Activated CD8-positive, alpha-beta memory T cell treated with anti-CD3 and anti-CD28 coated beads, Interleukin-2, amount 10 ng/mL, durations not matched to agents 7 days and 5 days (primary cell): ENCODE data around the gene CDK11A. TPM values are rescaled to one million over a fixed set of nuclear protein-coding genes. Genes with fewer than 3 reads are reported as not detected.
"Not testable (repeated sequence)": the region's sequence is repeated elsewhere in the genome, so short reads cannot be mapped to it uniquely, and the experiment has no call there.

Experiments
- ATAC-seq: fragments of 150-1000 bp; cut with Tn5 transposase; one replicate; pipeline ENCODE4 v1.10.0; 2021; ENCODE audit warnings: moderate library complexity
- CTCF ChIA-PET: fragments of 350-600 bp; sonication (Branson Sonifier 250); formaldehyde crosslinking; loops from one replicate; lab custom pipeline; 2021; ENCODE audit warnings: antibody characterized with exemption; lab: Charles Lee
- DNase-seq: peaks from one replicate; pipeline ENCODE4 v3.0.0-alpha.2; 2020
- H3K27ac Mint-ChIP-seq: one replicate; pipeline ENCODE4 v1.8.0; 2021; ENCODE audit warnings: mild to moderate bottlenecking, mixed read lengths
- H3K27me3 Mint-ChIP-seq: one replicate; pipeline ENCODE4 v1.8.0; 2021; ENCODE audit warnings: mixed read lengths
- H3K36me3 Mint-ChIP-seq: one replicate; pipeline ENCODE4 v1.8.0; 2021; ENCODE audit warnings: mild to moderate bottlenecking, mixed read lengths
- H3K4me1 Mint-ChIP-seq: one replicate; pipeline ENCODE4 v1.8.0; 2021; ENCODE audit warnings: mixed read lengths
- H3K4me3 Mint-ChIP-seq: one replicate; pipeline ENCODE4 v1.8.0; 2021; ENCODE audit warnings: mild to moderate bottlenecking, moderate library complexity, mixed read lengths
- H3K9me3 Mint-ChIP-seq: one replicate; pipeline ENCODE4 v1.8.0; 2022; ENCODE audit warnings: low read depth, mixed read lengths
- total RNA-seq, 2 experiments: library from RNA; stranded (reverse); gene quantifications; one replicate each; pipeline ENCODE4 v1.2.3, GENCODE V29; 2021

Gene CDK11A
- total RNA-seq, 2 experiments from 2014 or later, result 80.5 to 100 TPM

- no peak for DNase-seq
- H3K36me3 Mint-ChIP-seq, result no peaks in the 10 kb centered on the region
- no peak overlapping the region for H3K27ac Mint-ChIP-seq
- peaks cover 4% of the 10 kb centered on the region for H3K4me1 Mint-ChIP-seq
- ATAC-seq, result no peak
- no peaks in the 10 kb centered on the region for H3K27me3 Mint-ChIP-seq
- H3K4me3 Mint-ChIP-seq, result no peak overlapping the region
- H3K9me3 Mint-ChIP-seq, result no peaks in the 10 kb centered on the region
- CTCF ChIA-PET, result no interaction called here
These were observed 24.6 kb upstream of the CDK11A start for GRCh38 chr1:1748686-1749321.

GRCh38 chr1:1746566-1746909, 22.4 kb upstream of the CDK11A start:
- CTCF ChIA-PET, result interaction anchor here (0.9 kb wide), 1 partner anchor 22 kb away, joined by 3 read pairs; no protein-coding TSS in a partner anchor
- H3K9me3 Mint-ChIP-seq, DNase-seq, H3K27me3 Mint-ChIP-seq, H3K36me3 Mint-ChIP-seq, H3K4me1 Mint-ChIP-seq, H3K27ac Mint-ChIP-seq, H3K4me3 Mint-ChIP-seq: not testable (repeated sequence)
- peak; percentile 88 for ATAC-seq

GRCh38 chr1:1745651-1746565, 21.8 kb upstream of the CDK11A start:
- not testable (repeated sequence) for H3K36me3 Mint-ChIP-seq, H3K4me1 Mint-ChIP-seq, H3K9me3 Mint-ChIP-seq, H3K27me3 Mint-ChIP-seq
- peak; percentile 88 for DNase-seq
- CTCF ChIA-PET, result interaction anchor here (0.9 kb wide), 1 partner anchor 21 kb away, joined by 3 read pairs; no protein-coding TSS in a partner anchor
- ATAC-seq, result peak; percentile 73
- Mint-ChIP-seq H3K27ac (peak overlapping the region; percentile 89), H3K4me3 (peak overlapping the region; percentile 52)

GRCh38 chr1:1742529-1742928, 18.4 kb upstream of the CDK11A start:
- H3K4me1 Mint-ChIP-seq, H3K36me3 Mint-ChIP-seq, H3K27me3 Mint-ChIP-seq, H3K4me3 Mint-ChIP-seq, H3K9me3 Mint-ChIP-seq, CTCF ChIA-PET, DNase-seq, H3K27ac Mint-ChIP-seq, ATAC-seq: not testable (repeated sequence)

- ATAC-seq, H3K27me3 Mint-ChIP-seq, H3K4me3 Mint-ChIP-seq, DNase-seq, H3K36me3 Mint-ChIP-seq, H3K27ac Mint-ChIP-seq, H3K9me3 Mint-ChIP-seq, CTCF ChIA-PET, H3K4me1 Mint-ChIP-seq: not testable (repeated sequence)
These were observed 16.9 kb upstream of the CDK11A start for GRCh38 chr1:1741013-1741412.

- not testable (repeated sequence) for DNase-seq, H3K27me3 Mint-ChIP-seq, H3K27ac Mint-ChIP-seq
These were observed 14.7 kb upstream of the CDK11A start for GRCh38 chr1:1738799-1739337.

GRCh38 chr1:1737675-1738590, 13.8 kb upstream of the CDK11A start:
- H3K4me3 Mint-ChIP-seq, H3K9me3 Mint-ChIP-seq, H3K4me1 Mint-ChIP-seq, H3K36me3 Mint-ChIP-seq, DNase-seq, H3K27me3 Mint-ChIP-seq, CTCF ChIA-PET: not testable (repeated sequence)
- H3K27ac Mint-ChIP-seq, result peak overlapping the region; percentile 57
- peak; percentile 23 for ATAC-seq

More at GRCh38 chr1:1738799-1739337, 14.7 kb upstream of the CDK11A start:
- H3K36me3 Mint-ChIP-seq, H3K9me3 Mint-ChIP-seq, H3K4me1 Mint-ChIP-seq, H3K4me3 Mint-ChIP-seq, CTCF ChIA-PET: not testable (repeated sequence)
- ATAC-seq, result peak; percentile 73

- no peaks in the 10 kb centered on the region for H3K9me3 Mint-ChIP-seq
- H3K27me3 Mint-ChIP-seq, result no peaks in the 10 kb centered on the region
- H3K36me3 Mint-ChIP-seq, result peaks cover 15% of the 10 kb centered on the region
- H3K4me1 Mint-ChIP-seq, result peaks cover 18% of the 10 kb centered on the region
- CTCF ChIA-PET, result no interaction called here
- DNase-seq (no peak), ATAC-seq (no peak)
- H3K27ac Mint-ChIP-seq, result no peak overlapping the region
- H3K4me3 Mint-ChIP-seq, result no peak overlapping the region
These were observed 8.2 kb upstream of the CDK11A start for GRCh38 chr1:1732381-1732780.

GRCh38 chr1:1730870-1731269, 6.7 kb upstream of the CDK11A start:
- ATAC-seq (no peak), DNase-seq (no peak)
- no peak overlapping the region for H3K27ac Mint-ChIP-seq
- peaks cover 15% of the 10 kb centered on the region for H3K36me3 Mint-ChIP-seq
- no peaks in the 10 kb centered on the region for H3K9me3 Mint-ChIP-seq
- no peaks in the 10 kb centered on the region for H3K27me3 Mint-ChIP-seq
- peaks cover 18% of the 10 kb centered on the region for H3K4me1 Mint-ChIP-seq
- no peak overlapping the region for H3K4me3 Mint-ChIP-seq
- CTCF ChIA-PET, result no interaction called here

- CTCF ChIA-PET, result not testable (repeated sequence)
- peak overlapping the region; percentile 59 for H3K27ac Mint-ChIP-seq
These were observed 6.1 kb upstream of the CDK11A start for GRCh38 chr1:1730230-1730629.

GRCh38 chr1:1729116-1729816, 5.1 kb upstream of the CDK11A start:
- Mint-ChIP-seq H3K36me3 (peaks cover 13% of the 10 kb centered on the region), H3K4me1 (peaks cover 22% of the 10 kb centered on the region), H3K27ac (peak overlapping the region; percentile 95)
- not testable (repeated sequence) for H3K4me3 Mint-ChIP-seq, ATAC-seq, H3K9me3 Mint-ChIP-seq, H3K27me3 Mint-ChIP-seq, DNase-seq
- CTCF ChIA-PET, result interaction anchor here (0.6 to 1.1 kb wide), 2 partner anchors 107 to 176 kb away, joined by 3 to 4 read pairs; no protein-coding TSS in a partner anchor

More at GRCh38 chr1:1730230-1730629, 6.1 kb upstream of the CDK11A start:
- Mint-ChIP-seq H3K36me3 (peaks cover 13% of the 10 kb centered on the region), H3K4me1 (peaks cover 18% of the 10 kb centered on the region)
- not testable (repeated sequence) for H3K27me3 Mint-ChIP-seq, DNase-seq, H3K9me3 Mint-ChIP-seq, H3K4me3 Mint-ChIP-seq, ATAC-seq

- DNase-seq, result peak; percentile 87
- CTCF ChIA-PET, result interaction anchor here (1.1 kb wide), 1 partner anchor 177 kb away, joined by 3 read pairs; no protein-coding TSS in a partner anchor
- Mint-ChIP-seq H3K36me3 (peaks cover 13% of the 10 kb centered on the region), H3K4me3 (peak overlapping the region; percentile 42), H3K4me1 (peaks cover 22% of the 10 kb centered on the region), H3K27ac (peak overlapping the region; percentile 95)
- ATAC-seq, H3K9me3 Mint-ChIP-seq, H3K27me3 Mint-ChIP-seq: not testable (repeated sequence)
These were observed 4.3 kb upstream of the CDK11A start for GRCh38 chr1:1728308-1729005.
